BLaER1 (cell line): ENCODE results near the gene U2AF2.

ENCODE experiments used
- H3K27ac ChIP-seq: shearing (Covaris generic); formaldehyde crosslinking; 2 replicates; pipeline ENCODE4 v1.8.1; 2022
- H3K27me3 ChIP-seq: shearing (Covaris generic); formaldehyde crosslinking; 2 replicates; pipeline ENCODE4 v1.8.1; 2022
- H3K36me3 ChIP-seq: shearing (Covaris generic); formaldehyde crosslinking; 2 replicates; pipeline ENCODE4 v1.8.1; 2022
- H3K4me1 ChIP-seq: shearing (Covaris generic); formaldehyde crosslinking; 2 replicates; pipeline ENCODE4 v1.8.1; 2022
- H3K4me2 ChIP-seq: shearing (Covaris generic); formaldehyde crosslinking; 2 replicates; pipeline ENCODE4 v1.8.1; 2022
- H3K4me3 ChIP-seq: shearing (Covaris generic); formaldehyde crosslinking; 2 replicates; pipeline ENCODE4 v1.8.1; 2022
- H3K9ac ChIP-seq: shearing (Covaris generic); formaldehyde crosslinking; 2 replicates; pipeline ENCODE4 v1.8.1; 2022
- H3K9me3 ChIP-seq: shearing (Covaris generic); formaldehyde crosslinking; 2 replicates; pipeline ENCODE4 v1.8.1; 2022
- H4K20me1 ChIP-seq: shearing (Covaris generic); formaldehyde crosslinking; 2 replicates; pipeline ENCODE4 v1.8.1; 2022
- Cebpa-rat ChIP-seq: shearing (Covaris generic); IDR thresholded peaks from 2 replicates; pipeline ENCODE4 v1.8.1; 2022

The U2AF2 gene

DNA sequence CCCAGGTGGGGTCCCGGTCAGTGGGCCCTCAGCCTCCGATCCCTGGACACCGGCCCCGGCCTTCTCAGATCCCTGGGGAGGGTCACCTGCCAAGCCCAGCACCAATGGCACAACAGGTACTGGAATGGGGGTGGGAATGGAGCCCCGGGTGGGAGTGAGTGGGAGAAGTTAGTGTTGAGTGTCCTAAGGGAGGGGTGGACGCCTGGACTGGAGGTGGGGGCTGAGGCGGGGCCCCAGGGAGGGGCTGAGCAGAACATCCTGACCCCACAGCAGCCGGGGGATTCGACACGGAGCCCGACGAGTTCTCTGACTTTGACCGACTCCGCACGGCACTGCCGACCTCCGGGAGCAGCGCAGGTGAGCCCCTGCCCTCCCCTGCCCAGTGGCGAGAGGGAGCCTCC, 37.8 kb downstream of the U2AF2 start:
- Histone ChIP-seq H3K27me3 (no peaks in the 10 kb centered on the region), H3K9me3 (no peaks in the 10 kb centered on the region), H3K27ac (no peak overlapping the region), H4K20me1 (peaks cover 58% of the 10 kb centered on the region), H3K4me3 (no peak overlapping the region), H3K36me3 (peaks cover 97% of the 10 kb centered on the region), H3K4me1 (peaks cover 28% of the 10 kb centered on the region), H3K4me2 (no peak overlapping the region), H3K9ac (no peak overlapping the region)
- no peak for TF ChIP-seq Cebpa-rat

DNA sequence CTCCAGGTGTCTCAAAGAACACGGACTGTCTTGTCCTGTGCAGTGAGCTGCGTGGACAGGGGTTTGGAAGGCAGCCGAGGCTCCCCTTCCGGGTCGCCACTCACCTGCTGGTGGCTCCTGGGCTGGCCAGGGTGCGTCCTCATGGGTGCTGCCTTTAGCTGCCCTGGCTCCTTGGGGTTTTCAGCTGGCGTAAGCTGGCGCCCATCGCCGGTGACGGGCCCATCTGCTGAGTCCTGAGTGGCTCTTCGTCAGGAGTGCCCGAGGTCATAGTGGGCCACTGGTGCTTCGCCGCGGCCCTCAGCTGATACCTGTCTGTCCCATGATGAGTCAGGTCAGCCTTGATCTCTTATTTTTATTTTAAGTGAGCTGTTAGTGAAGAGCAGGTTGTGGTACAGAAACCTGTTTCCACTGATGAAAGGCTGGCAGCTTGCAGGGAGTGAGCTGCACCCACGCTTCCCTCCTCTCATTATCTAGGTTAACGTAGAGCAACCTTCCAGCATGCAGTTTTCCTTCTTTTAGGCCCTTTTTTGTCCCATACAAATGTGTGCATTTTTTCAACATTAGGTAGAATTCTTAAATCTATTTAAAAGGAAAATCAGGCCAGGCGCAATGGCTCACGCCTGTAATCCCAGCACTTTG, 38.6 kb downstream of the U2AF2 start:
- no peak overlapping the region for H3K4me2 ChIP-seq
- peaks cover 50% of the 10 kb centered on the region for H4K20me1 ChIP-seq
- peaks cover 96% of the 10 kb centered on the region for H3K36me3 ChIP-seq
- H3K9ac ChIP-seq = no peak overlapping the region
- H3K27ac ChIP-seq = no peak overlapping the region
- H3K4me1 ChIP-seq = peaks cover 20% of the 10 kb centered on the region
- no peak overlapping the region for H3K4me3 ChIP-seq
- H3K27me3 ChIP-seq = no peaks in the 10 kb centered on the region
- no peak for TF ChIP-seq Cebpa-rat
- H3K9me3 ChIP-seq = no peaks in the 10 kb centered on the region

DNA sequence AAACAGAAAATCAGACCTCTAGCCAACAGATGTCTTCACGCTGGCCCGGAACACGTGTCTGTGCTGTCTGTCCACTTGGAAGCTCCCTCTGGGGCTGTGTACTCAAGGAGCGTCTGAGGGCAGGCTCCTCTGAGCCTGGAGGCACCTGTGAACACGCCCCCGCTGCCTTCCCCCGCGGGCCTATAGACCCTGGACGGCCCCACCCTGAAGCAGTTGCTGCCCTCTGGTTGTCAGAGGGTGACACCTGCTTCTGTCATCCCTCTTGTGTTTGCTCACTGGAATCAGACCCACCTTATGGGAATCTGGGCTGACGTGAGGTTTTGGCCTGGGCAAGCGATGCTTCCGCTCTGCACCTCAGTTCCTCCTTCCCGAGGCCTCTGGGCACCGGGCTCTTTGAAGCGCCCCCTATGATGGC, 39.4 kb downstream of the U2AF2 start:
- peaks cover 96% of the 10 kb centered on the region for H3K36me3 ChIP-seq
- no peak overlapping the region for H3K4me3 ChIP-seq
- H3K4me2 ChIP-seq = no peak overlapping the region
- no peak overlapping the region for H3K9ac ChIP-seq
- H3K27ac ChIP-seq = no peak overlapping the region
- H3K4me1 ChIP-seq = peaks cover 12% of the 10 kb centered on the region
- H3K27me3 ChIP-seq = no peaks in the 10 kb centered on the region
- H3K9me3 ChIP-seq = no peaks in the 10 kb centered on the region
- H4K20me1 ChIP-seq = peaks cover 42% of the 10 kb centered on the region
- TF ChIP-seq Cebpa-rat = no peak

DNA sequence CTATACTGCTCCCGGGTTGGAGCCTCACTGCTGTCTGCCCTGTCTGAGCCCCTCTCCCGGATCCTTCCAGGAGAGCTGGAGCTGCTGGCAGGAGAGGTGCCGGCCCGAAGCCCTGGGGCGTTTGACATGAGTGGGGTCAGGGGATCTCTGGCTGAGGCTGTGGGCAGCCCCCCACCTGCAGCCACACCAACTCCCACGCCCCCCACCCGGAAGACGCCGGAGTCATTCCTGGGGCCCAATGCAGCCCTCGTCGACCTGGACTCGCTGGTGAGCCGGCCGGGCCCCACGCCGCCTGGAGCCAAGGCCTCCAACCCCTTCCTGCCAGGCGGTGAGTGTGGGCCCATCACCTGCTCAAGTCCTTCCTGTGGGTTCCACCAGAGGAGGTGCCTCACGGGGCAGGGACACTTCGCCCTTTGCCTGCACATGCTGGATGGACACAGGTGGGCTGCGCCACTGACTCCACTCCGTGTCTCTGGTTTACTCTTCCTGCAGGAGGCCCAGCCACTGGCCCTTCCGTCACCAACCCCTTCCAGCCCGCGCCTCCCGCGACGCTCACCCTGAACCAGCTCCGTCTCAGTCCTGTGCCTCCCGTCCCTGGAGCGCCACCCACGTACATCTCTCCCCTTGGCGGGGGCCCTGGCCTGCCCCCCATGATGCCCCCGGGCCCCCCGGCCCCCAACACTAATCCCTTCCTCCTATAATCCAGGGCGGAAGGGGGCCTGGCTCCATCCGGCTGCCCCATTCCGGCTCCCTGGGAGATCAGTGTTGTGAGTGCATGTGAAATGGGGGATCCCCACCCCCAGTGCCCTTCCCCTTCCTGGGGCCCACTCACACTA, 40.0 kb downstream of the U2AF2 start:
- Histone ChIP-seq H4K20me1 (peaks cover 36% of the 10 kb centered on the region), H3K4me3 (no peak overlapping the region), H3K9ac (no peak overlapping the region), H3K9me3 (no peaks in the 10 kb centered on the region), H3K4me1 (peaks cover 6% of the 10 kb centered on the region), H3K27ac (no peak overlapping the region), H3K27me3 (no peaks in the 10 kb centered on the region), H3K4me2 (no peak overlapping the region), H3K36me3 (peaks cover 94% of the 10 kb centered on the region)
- TF ChIP-seq Cebpa-rat = no peak

DNA sequence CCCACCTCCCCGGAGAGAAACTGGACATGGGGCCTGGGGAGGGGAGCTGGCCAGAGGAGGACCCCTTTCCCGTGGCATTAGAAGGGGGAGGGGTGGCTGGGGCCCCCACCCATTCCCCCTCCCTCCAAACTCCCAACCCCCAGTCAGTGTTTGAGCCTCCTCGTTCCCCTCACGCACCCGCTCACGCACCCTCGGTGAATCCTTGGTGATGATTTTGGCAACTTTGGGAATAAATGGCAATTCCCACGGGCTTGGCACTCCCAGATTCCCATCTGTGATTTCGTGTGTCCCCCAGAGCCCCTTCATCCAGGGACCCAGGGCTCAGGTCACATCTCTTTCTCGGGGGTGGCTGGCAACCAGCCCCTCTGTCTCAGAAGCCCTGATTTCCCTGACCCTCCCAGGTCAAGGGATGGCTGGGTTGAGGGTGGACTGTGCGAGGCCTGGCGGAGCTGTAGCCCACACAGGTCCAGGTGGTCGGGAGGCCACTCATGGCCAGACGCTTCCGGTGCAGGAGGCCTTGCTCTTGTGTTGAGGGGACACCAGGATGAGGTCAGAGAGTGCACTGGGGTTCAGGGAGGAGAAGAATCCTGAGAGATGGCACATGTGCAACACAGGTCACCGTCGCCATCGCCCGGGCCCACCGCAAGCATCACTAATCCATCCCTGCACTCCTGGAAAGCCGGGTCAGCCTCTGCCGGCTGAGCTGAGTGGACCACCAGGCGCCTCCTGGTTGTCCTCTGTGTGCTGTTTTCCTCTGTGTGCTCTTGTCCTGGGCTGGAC, 40.9 kb downstream of the U2AF2 start:
- Histone ChIP-seq H3K4me2 (no peak overlapping the region), H3K27me3 (no peaks in the 10 kb centered on the region), H3K27ac (no peak overlapping the region), H3K4me1 (no peaks in the 10 kb centered on the region), H4K20me1 (peaks cover 27% of the 10 kb centered on the region), H3K4me3 (no peak overlapping the region), H3K9ac (no peak overlapping the region), H3K9me3 (no peaks in the 10 kb centered on the region), H3K36me3 (peaks cover 93% of the 10 kb centered on the region)
- TF ChIP-seq Cebpa-rat = no peak

DNA sequence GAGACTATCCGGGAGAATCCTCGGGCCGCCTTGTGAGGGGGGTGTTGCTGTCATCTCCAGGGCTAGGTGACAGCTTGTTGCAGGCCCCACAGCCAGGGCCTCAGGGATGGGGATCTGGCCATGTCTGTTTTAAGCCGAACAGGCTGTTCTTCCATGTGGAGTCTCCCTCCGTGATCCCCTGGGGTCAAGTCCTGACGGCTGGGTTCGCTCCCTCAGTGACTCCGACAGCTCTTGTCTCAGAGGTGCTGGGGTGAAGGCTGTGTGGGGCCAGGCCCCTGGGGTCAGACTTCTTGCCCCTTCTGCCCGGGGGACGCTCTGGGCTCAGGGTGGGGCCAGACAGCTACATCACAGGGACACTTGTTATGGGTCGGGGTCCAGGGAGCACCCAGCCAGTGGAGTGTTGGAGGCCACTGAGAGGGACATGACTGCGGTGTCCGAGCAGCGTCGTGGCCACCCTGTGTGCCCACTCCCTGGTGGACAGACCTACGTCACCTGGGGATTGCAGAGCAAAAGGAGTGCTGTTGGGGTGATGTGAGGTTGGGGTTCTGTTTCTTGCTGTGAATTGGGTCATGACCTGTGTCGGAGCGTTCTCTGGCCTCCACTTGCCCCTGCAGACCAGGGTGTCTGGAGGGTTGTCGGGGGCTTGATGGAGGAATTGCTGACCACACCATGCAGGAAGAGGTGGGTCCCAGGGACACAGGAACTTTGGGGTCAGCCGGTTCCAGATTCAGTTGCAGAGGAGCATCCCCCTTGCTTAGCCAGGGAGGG, 41.6 kb downstream of the U2AF2 start:
- Histone ChIP-seq H3K4me3 (no peak overlapping the region), H3K4me2 (no peak overlapping the region), H3K9me3 (no peaks in the 10 kb centered on the region), H3K27ac (no peak overlapping the region), H3K27me3 (no peaks in the 10 kb centered on the region), H3K9ac (no peak overlapping the region), H4K20me1 (peaks cover 21% of the 10 kb centered on the region), H3K36me3 (peaks cover 88% of the 10 kb centered on the region), H3K4me1 (no peaks in the 10 kb centered on the region)
- TF ChIP-seq Cebpa-rat = no peak

DNA sequence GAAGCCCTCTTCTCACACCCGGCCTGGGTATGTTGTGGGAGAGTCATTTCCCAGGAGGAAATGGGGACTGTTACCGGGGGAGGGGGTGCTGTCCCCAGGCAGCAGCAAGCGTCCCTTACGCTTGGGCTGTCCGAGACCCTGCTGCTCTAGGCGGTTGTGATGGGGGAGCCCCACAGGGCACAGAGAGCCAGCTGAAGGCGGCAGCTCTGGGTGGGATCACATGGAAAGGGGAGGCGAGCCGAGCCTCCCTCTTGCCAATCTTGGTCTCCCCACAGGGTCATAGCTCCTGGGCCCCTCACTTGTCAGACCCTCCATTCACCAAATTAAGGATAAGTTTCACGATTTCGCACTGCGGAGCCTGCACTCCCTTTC, 42.2 kb downstream of the U2AF2 start:
- Histone ChIP-seq H3K4me3 (no peak overlapping the region), H3K9ac (no peak overlapping the region), H3K36me3 (peaks cover 84% of the 10 kb centered on the region), H3K27ac (no peak overlapping the region), H3K4me2 (no peak overlapping the region), H3K4me1 (no peaks in the 10 kb centered on the region), H4K20me1 (peaks cover 15% of the 10 kb centered on the region), H3K27me3 (no peaks in the 10 kb centered on the region), H3K9me3 (no peaks in the 10 kb centered on the region)
- no peak for TF ChIP-seq Cebpa-rat

DNA sequence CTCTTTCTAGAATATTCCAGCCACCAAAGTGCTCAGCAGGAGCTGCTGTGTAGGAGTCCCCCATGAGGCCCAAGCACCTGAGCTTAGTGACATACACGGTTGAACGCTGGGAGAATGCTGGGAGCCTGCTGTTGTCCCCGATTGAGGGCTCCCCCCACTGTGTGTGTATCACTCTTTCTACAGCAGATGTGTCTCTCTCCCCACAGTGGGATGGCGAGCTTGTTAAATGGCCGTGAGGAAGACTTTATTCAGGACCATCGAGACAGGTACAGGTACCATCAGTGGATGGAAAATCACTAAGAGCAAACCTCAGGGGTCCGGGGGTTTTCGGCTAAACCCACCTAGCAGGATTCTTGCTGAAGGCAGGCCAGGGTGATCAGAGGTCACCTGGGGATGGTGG, 42.9 kb downstream of the U2AF2 start:
- Histone ChIP-seq H3K36me3 (peaks cover 83% of the 10 kb centered on the region), H3K27me3 (no peaks in the 10 kb centered on the region), H4K20me1 (peaks cover 15% of the 10 kb centered on the region; the same call in 1 of the 2 replicates), H3K9ac (no peak overlapping the region), H3K4me2 (no peak overlapping the region), H3K4me1 (no peaks in the 10 kb centered on the region), H3K4me3 (no peak overlapping the region), H3K9me3 (no peaks in the 10 kb centered on the region), H3K27ac (no peak overlapping the region)
- no peak for TF ChIP-seq Cebpa-rat

DNA sequence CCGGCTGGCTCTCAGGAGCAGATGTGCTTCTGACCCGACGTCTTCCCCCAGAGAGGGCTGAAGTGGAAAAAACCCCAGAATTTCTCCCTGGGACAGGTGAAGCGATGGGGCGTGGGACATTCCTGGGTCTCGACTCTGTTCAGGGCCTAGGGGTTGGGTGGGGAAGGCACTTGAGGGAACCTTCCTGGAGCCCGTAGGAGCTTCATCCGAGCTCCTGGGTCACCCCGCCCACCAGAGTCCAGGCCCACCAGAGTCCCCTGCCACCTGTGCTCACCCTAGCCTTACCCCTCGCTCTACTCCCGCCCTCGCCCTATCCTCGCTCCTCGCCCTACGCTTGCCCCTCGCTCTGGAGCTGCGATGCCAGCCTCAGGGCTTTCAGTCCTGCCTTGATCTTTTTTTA, 43.4 kb downstream of the U2AF2 start:
- no peaks in the 10 kb centered on the region for H3K4me1 ChIP-seq
- H3K36me3 ChIP-seq = peaks cover 82% of the 10 kb centered on the region
- H3K9me3 ChIP-seq = no peaks in the 10 kb centered on the region
- H3K4me3 ChIP-seq = no peak overlapping the region
- no peak overlapping the region for H3K27ac ChIP-seq
- no peak overlapping the region for H3K4me2 ChIP-seq
- peaks cover 15% of the 10 kb centered on the region; the same call in 1 of the 2 replicates for H4K20me1 ChIP-seq
- no peaks in the 10 kb centered on the region for H3K27me3 ChIP-seq
- H3K9ac ChIP-seq = no peak overlapping the region
- no peak for TF ChIP-seq Cebpa-rat
